Osteocyte (in vitro differentiated cells): ENCODE results near the gene ZDHHC7. TPM values are rescaled to one million over a fixed set of nuclear protein-coding genes. Genes with fewer than 3 reads are reported as not detected.

ENCODE experiments used
- DNase-seq: peaks from one replicate; pipeline ENCODE4 v3.0.0; 2021; ENCODE audit warnings: mixed read lengths; ENCODE audit not compliant: unreplicated experiment; ENCODE audit errors: extremely low spot score
- H3K27ac Mint-ChIP-seq: one replicate; pipeline ENCODE4 v1.8.0; 2021; ENCODE audit warnings: mild to moderate bottlenecking, mixed read lengths; ENCODE audit not compliant: unreplicated experiment
- H3K27me3 Mint-ChIP-seq: one replicate; pipeline ENCODE4 v1.8.0; 2021; ENCODE audit warnings: mixed read lengths; ENCODE audit not compliant: unreplicated experiment
- H3K36me3 Mint-ChIP-seq: one replicate; pipeline ENCODE4 v1.8.0; 2021; ENCODE audit warnings: mixed read lengths; ENCODE audit not compliant: unreplicated experiment
- H3K4me1 Mint-ChIP-seq: one replicate; pipeline ENCODE4 v1.8.0; 2021; ENCODE audit warnings: mixed read lengths; ENCODE audit not compliant: unreplicated experiment
- H3K4me3 Mint-ChIP-seq: one replicate; pipeline ENCODE4 v1.8.0; 2021; ENCODE audit warnings: mild to moderate bottlenecking, moderate library complexity, mixed read lengths; ENCODE audit not compliant: unreplicated experiment
- H3K9me3 Mint-ChIP-seq: one replicate; pipeline ENCODE4 v1.8.0; 2021; ENCODE audit warnings: mixed read lengths; ENCODE audit not compliant: unreplicated experiment
- CTCF ChIP-seq: fragments of 200-600 bp; sonication (generic); IDR thresholded peaks from 2 replicates; pipeline ENCODE4 v1.5.0; 2021; ENCODE audit warnings: antibody characterized with exemption, mild to moderate bottlenecking, moderate library complexity
- total RNA-seq: library from RNA; stranded (reverse); gene quantifications from 2 replicates; pipeline ENCODE4 v1.2.1, GENCODE V29; 2021

ZDHHC7 gene
- total RNA-seq, 1 donor from 2014 or later: 53.7 TPM

GRCh38 chr16:84930298-84931106 lies 80.8 kb downstream of the ZDHHC7 start:
- H3K27me3 Mint-ChIP-seq: no peaks in the 10 kb centered on the region
- no peak for DNase-seq
- H3K36me3 Mint-ChIP-seq: no peaks in the 10 kb centered on the region
- H3K27ac Mint-ChIP-seq: no peak overlapping the region
- TF ChIP-seq CTCF: no peak
- no peaks in the 10 kb centered on the region for H3K9me3 Mint-ChIP-seq
- H3K4me3 Mint-ChIP-seq: no peak overlapping the region
- peaks cover 21% of the 10 kb centered on the region for H3K4me1 Mint-ChIP-seq

- no peak for DNase-seq
- Mint-ChIP-seq H3K27ac (no peak overlapping the region), H3K4me3 (no peak overlapping the region), H3K36me3 (no peaks in the 10 kb centered on the region), H3K9me3 (no peaks in the 10 kb centered on the region), H3K27me3 (no peaks in the 10 kb centered on the region), H3K4me1 (peaks cover 26% of the 10 kb centered on the region)
- no peak for TF ChIP-seq CTCF
Observed at GRCh38 chr16:84929421-84930297, 81.7 kb downstream of the ZDHHC7 start.

- H3K4me1 Mint-ChIP-seq: peaks cover 22% of the 10 kb centered on the region
- TF ChIP-seq CTCF: no peak
- H3K36me3 Mint-ChIP-seq: no peaks in the 10 kb centered on the region
- no peak overlapping the region for H3K27ac Mint-ChIP-seq
- no peak overlapping the region for H3K4me3 Mint-ChIP-seq
- no peaks in the 10 kb centered on the region for H3K9me3 Mint-ChIP-seq
- DNase-seq: no peak
- no peaks in the 10 kb centered on the region for H3K27me3 Mint-ChIP-seq
Observed at GRCh38 chr16:84928679-84929420, 82.5 kb downstream of the ZDHHC7 start.

- H3K36me3 Mint-ChIP-seq: no peaks in the 10 kb centered on the region
- no peaks in the 10 kb centered on the region for H3K27me3 Mint-ChIP-seq
- H3K4me1 Mint-ChIP-seq: peaks cover 24% of the 10 kb centered on the region
Observed at GRCh38 chr16:84927621-84928591, 83.4 kb downstream of the ZDHHC7 start.

More at GRCh38 chr16:84927621-84928591, 83.4 kb downstream of the ZDHHC7 start:
- Mint-ChIP-seq H3K27ac (no peak overlapping the region), H3K9me3 (no peaks in the 10 kb centered on the region), H3K4me3 (no peak overlapping the region)
- TF ChIP-seq CTCF: no peak
- no peak for DNase-seq
